Activated T-helper 2 cell treated with anti-CD3 and anti-CD28 coated beads, Interferon-gamma antibody, Interleukin-2, Interleukin-4, amounts not matched to agents 10 μg/mL and 5 μg/mL and 100 μg/mL, durations not matched to agents 14 hours and 24 hours and 36 hours (primary cell): Measurements from ENCODE around the gene UBE2K. TPM values are rescaled to one million over a fixed set of nuclear protein-coding genes. Genes with fewer than 3 reads are reported as not detected.
"Not testable (repeated sequence)": the region's sequence is repeated elsewhere in the genome, so short reads cannot be mapped to it uniquely, and the experiment has no call there.

Experiments used
- DNase-seq: peaks from one replicate; pipeline ENCODE4 v3.0.0; 2021; ENCODE audit warnings: low spot score
- H3K27ac Mint-ChIP-seq: one replicate; pipeline ENCODE4 v1.8.0; 2021; ENCODE audit warnings: mixed read lengths
- H3K27me3 Mint-ChIP-seq: one replicate; pipeline ENCODE4 v1.8.0; 2021; ENCODE audit warnings: low read depth, mixed read lengths
- H3K36me3 Mint-ChIP-seq: one replicate; pipeline ENCODE4 v1.8.0; 2021; ENCODE audit warnings: low read depth, mixed read lengths
- H3K4me1 Mint-ChIP-seq: one replicate; pipeline ENCODE4 v1.8.0; 2021; ENCODE audit warnings: low read depth, mixed read lengths
- H3K4me3 Mint-ChIP-seq: one replicate; pipeline ENCODE4 v1.8.0; 2021; ENCODE audit warnings: low read depth, mild to moderate bottlenecking, moderate library complexity, mixed read lengths
- H3K9me3 Mint-ChIP-seq: one replicate; pipeline ENCODE4 v1.8.0; 2021; ENCODE audit warnings: mixed read lengths
- intact Hi-C: fragments of 100-400 bp; cut with micrococcal nuclease; formaldehyde crosslinking; loops from one replicate; pipeline ENCODE4 v1.15.1; 2023
- total RNA-seq: library from RNA; stranded (reverse); gene quantifications from 2 replicates; pipeline ENCODE4 v1.2.3, GENCODE V29; 2022

Gene UBE2K
- 94.1 and 94.8 TPM in 2 replicates for total RNA-seq

- peak; percentile 87 for DNase-seq
- H3K9me3 Mint-ChIP-seq: no peaks in the 10 kb centered on the region
- intact Hi-C loops: loop anchor here (1.0 to 10.0 kb wide), 8 partner anchors 59 to 609 kb away; partner anchors contain the start of genes N4BP2, PDS5A, SMIM14 and UGDH
Measured at GRCh38 chr4:39697740-39698423, at the start of gene UBE2K. UBE2K (plus strand) TSS chr4:39698136; CDS start chr4:39698328, 192 bp downstream.

GRCh38 chr4:39648213-39648612, 49.7 kb upstream of the UBE2K start:
- intact Hi-C loops: no loop called here

More at GRCh38 chr4:39697740-39698423, at the start of gene UBE2K:
- Mint-ChIP-seq H3K4me3 (peak within 1 kb of the TSS; percentile 99), H3K27me3 (no peaks in the 10 kb centered on the region), H3K36me3 (peaks cover 27% of the 10 kb centered on the region), H3K4me1 (peaks cover 25% of the 10 kb centered on the region), H3K27ac (peak within 1 kb of the TSS; percentile 98)

GRCh38 chr4:39648827-39649558, 48.9 kb upstream of the UBE2K start:
- Mint-ChIP-seq H3K9me3 (no peaks in the 10 kb centered on the region), H3K4me1 (no peaks in the 10 kb centered on the region), H3K27me3 (no peaks in the 10 kb centered on the region), H3K27ac (no peak overlapping the region), H3K36me3 (no peaks in the 10 kb centered on the region), H3K4me3 (no peak overlapping the region)
- intact Hi-C loops: no loop called here
- DNase-seq: no peak

More at GRCh38 chr4:39648213-39648612, 49.7 kb upstream of the UBE2K start:
- Mint-ChIP-seq H3K4me1 (no peaks in the 10 kb centered on the region), H3K27me3 (no peaks in the 10 kb centered on the region), H3K4me3 (no peak overlapping the region), H3K27ac (no peak overlapping the region), H3K36me3 (no peaks in the 10 kb centered on the region), H3K9me3 (no peaks in the 10 kb centered on the region)
- DNase-seq: no peak

- Mint-ChIP-seq H3K36me3 (no peaks in the 10 kb centered on the region), H3K4me1 (no peaks in the 10 kb centered on the region), H3K27me3 (no peaks in the 10 kb centered on the region), H3K4me3 (no peak overlapping the region), H3K9me3 (no peaks in the 10 kb centered on the region), H3K27ac (no peak overlapping the region)
- no peak for DNase-seq
- intact Hi-C loops: no loop called here
Measured at GRCh38 chr4:39649639-39650265, 48.2 kb upstream of the UBE2K start.

GRCh38 chr4:39651586-39651985, 46.4 kb upstream of the UBE2K start:
- H3K4me1 Mint-ChIP-seq, H3K36me3 Mint-ChIP-seq, DNase-seq, H3K27ac Mint-ChIP-seq, H3K9me3 Mint-ChIP-seq, intact Hi-C loops, H3K27me3 Mint-ChIP-seq, H3K4me3 Mint-ChIP-seq: not testable (repeated sequence)

- intact Hi-C loops: no loop called here
- Mint-ChIP-seq H3K9me3 (no peaks in the 10 kb centered on the region), H3K4me1 (no peaks in the 10 kb centered on the region), H3K27me3 (no peaks in the 10 kb centered on the region), H3K36me3 (no peaks in the 10 kb centered on the region), H3K4me3 (no peak overlapping the region), H3K27ac (no peak overlapping the region)
- DNase-seq: no peak
Measured at GRCh38 chr4:39655211-39655610, 42.7 kb upstream of the UBE2K start.

- H3K4me3 Mint-ChIP-seq: no peak overlapping the region
- H3K9me3 Mint-ChIP-seq: no peaks in the 10 kb centered on the region
- no peaks in the 10 kb centered on the region for H3K36me3 Mint-ChIP-seq
- no peaks in the 10 kb centered on the region for H3K4me1 Mint-ChIP-seq
- no peaks in the 10 kb centered on the region for H3K27me3 Mint-ChIP-seq
- intact Hi-C loops: no loop called here
- no peak for DNase-seq
- no peak overlapping the region for H3K27ac Mint-ChIP-seq
Measured at GRCh38 chr4:39655876-39656275, 42.1 kb upstream of the UBE2K start.

- intact Hi-C loops, H3K4me1 Mint-ChIP-seq, H3K27me3 Mint-ChIP-seq, H3K27ac Mint-ChIP-seq, H3K9me3 Mint-ChIP-seq, DNase-seq, H3K4me3 Mint-ChIP-seq, H3K36me3 Mint-ChIP-seq: not testable (repeated sequence)
Measured at GRCh38 chr4:39656638-39657037, 41.3 kb upstream of the UBE2K start.

GRCh38 chr4:39657465-39657864, 40.5 kb upstream of the UBE2K start:
- Mint-ChIP-seq H3K27me3 (no peaks in the 10 kb centered on the region), H3K27ac (no peak overlapping the region), H3K4me1 (no peaks in the 10 kb centered on the region), H3K9me3 (no peaks in the 10 kb centered on the region), H3K4me3 (no peak overlapping the region), H3K36me3 (no peaks in the 10 kb centered on the region)
- intact Hi-C loops: no loop called here
- DNase-seq: no peak

- Mint-ChIP-seq H3K9me3 (no peaks in the 10 kb centered on the region), H3K4me1 (no peaks in the 10 kb centered on the region), H3K4me3 (no peak overlapping the region), H3K27me3 (no peaks in the 10 kb centered on the region), H3K36me3 (no peaks in the 10 kb centered on the region), H3K27ac (no peak overlapping the region)
- intact Hi-C loops: no loop called here
- DNase-seq: no peak
Measured at GRCh38 chr4:39658756-39659155, 39.2 kb upstream of the UBE2K start.

GRCh38 chr4:39660045-39660444, 37.9 kb upstream of the UBE2K start:
- Mint-ChIP-seq H3K27ac (no peak overlapping the region), H3K36me3 (no peaks in the 10 kb centered on the region), H3K27me3 (peaks cover 4% of the 10 kb centered on the region), H3K4me3 (no peak overlapping the region), H3K9me3 (no peaks in the 10 kb centered on the region), H3K4me1 (no peaks in the 10 kb centered on the region)
- intact Hi-C loops: no loop called here
- DNase-seq: no peak

- no peaks in the 10 kb centered on the region for H3K9me3 Mint-ChIP-seq
- H3K4me3 Mint-ChIP-seq: no peak overlapping the region
- no peak for DNase-seq
Measured at GRCh38 chr4:39660757-39661156, 37.2 kb upstream of the UBE2K start.

GRCh38 chr4:39662683-39663082, 35.3 kb upstream of the UBE2K start:
- no peaks in the 10 kb centered on the region for H3K9me3 Mint-ChIP-seq
- no peaks in the 10 kb centered on the region for H3K4me1 Mint-ChIP-seq
- no peak overlapping the region for H3K4me3 Mint-ChIP-seq
- DNase-seq: no peak
- intact Hi-C loops: no loop called here
- H3K36me3 Mint-ChIP-seq: no peaks in the 10 kb centered on the region
- no peak overlapping the region for H3K27ac Mint-ChIP-seq
- H3K27me3 Mint-ChIP-seq: peaks cover 4% of the 10 kb centered on the region

More at GRCh38 chr4:39660757-39661156, 37.2 kb upstream of the UBE2K start:
- Mint-ChIP-seq H3K27ac (no peak overlapping the region), H3K27me3 (peaks cover 4% of the 10 kb centered on the region), H3K36me3 (no peaks in the 10 kb centered on the region), H3K4me1 (no peaks in the 10 kb centered on the region)
- intact Hi-C loops: no loop called here
